GM12878 (cell line): ENCODE results near the gene ZCCHC18. TPM values are rescaled to one million over a fixed set of nuclear protein-coding genes. Genes with fewer than 3 reads are reported as not detected.

Source experiments
- ATAC-seq: fragments of 200-7000 bp; cut with Tn5 transposase; 3 replicates; pipeline ENCODE4 v1.9.1; 2020; ENCODE audit warnings: mild to moderate bottlenecking, moderate library complexity
- BruUV-seq: library from RNA; stranded (reverse); fragments of 400-500 nt; replicated peaks from 2 replicates; lab custom pipeline; 2021; lab: Mats Ljungman, UMichigan
- CTCF ChIA-PET: fragments of 300-600 bp; sonication (Branson Sonifier 250); formaldehyde crosslinking; extraction: SDS; loops from one replicate; lab custom pipeline; 2021; ENCODE audit warnings: inconsistent platforms; lab: Yijun Ruan, JAX
- POLR2A ChIA-PET: fragments of 350-600 bp; formaldehyde crosslinking; extraction: SDS; loops from one replicate; lab custom pipeline; 2021; ENCODE audit warnings: inconsistent platforms; lab: Charles Lee
- RAD21 ChIA-PET: fragments of 300-600 bp; sonication (Branson Sonifier 250); formaldehyde crosslinking; loops from one replicate; lab custom pipeline; 2023; ENCODE audit warnings: antibody characterized with exemption; ENCODE audit not compliant: unreplicated experiment; lab: Charles Lee
- SMC1A ChIA-PET: fragments of 300-600 bp; sonication (Branson Sonifier 250); formaldehyde crosslinking; loops from one replicate; lab custom pipeline; 2023; ENCODE audit not compliant: unreplicated experiment, uncharacterized antibody; lab: Charles Lee
- DNase-seq: peaks from one replicate; pipeline ENCODE4 v3.0.0-alpha.2; 2011; ENCODE audit warnings: low read depth, low spot score
- FAIRE-seq: peaks from 3 replicates; lab custom pipeline; 2011; peaks lifted over from hg19 to GRCh38; lab: Jason Lieb, UNC
- H2AFZ ChIP-seq: 2 replicates; pipeline ENCODE4 v1.6.0; 2011; ENCODE audit warnings: low read depth, low read length, control low read depth; ENCODE audit not compliant: control insufficient read depth
- H3K27ac ChIP-seq: 2 replicates; pipeline ENCODE4 v1.5.1; 2011; ENCODE audit warnings: control low read depth; ENCODE audit not compliant: control insufficient read depth, insufficient read depth
- H3K27me3 ChIP-seq, 2 experiments: replicated peaks in 1 of 2; 2 replicates each; pipeline versions ENCODE4 v1.6.0 to v1.6.1; 2011; ENCODE audit warnings: low read length in 1 of 2; ENCODE audit not compliant: control insufficient read depth in 2 of 2, insufficient read depth in 2 of 2
- H3K36me3 ChIP-seq, 2 experiments: 2 replicates each; pipeline ENCODE4 v1.5.1; 2011; ENCODE audit warnings: low read length in 1 of 2; ENCODE audit not compliant: control insufficient read depth in 2 of 2, insufficient read depth in 2 of 2
- H3K4me1 ChIP-seq: 2 replicates; pipeline ENCODE4 v1.6.1; 2011; ENCODE audit warnings: mild to moderate bottlenecking, low read length, moderate library complexity, mixed read lengths; ENCODE audit not compliant: control insufficient read depth, insufficient read depth
- H3K4me2 ChIP-seq: 2 replicates; pipeline ENCODE4 v1.6.0; 2011; ENCODE audit warnings: control low read depth; ENCODE audit not compliant: control insufficient read depth, insufficient read depth
- H3K4me3 ChIP-seq: fragments of 200-600 bp; sonication (generic); 2 replicates; pipeline ENCODE4 v1.5.1; 2016
- H3K79me2 ChIP-seq: 2 replicates; pipeline ENCODE4 v1.6.0; 2011; ENCODE audit warnings: low read length; ENCODE audit not compliant: control insufficient read depth, insufficient read depth
- H3K9ac ChIP-seq: 2 replicates; pipeline ENCODE4 v1.8.0; 2011; ENCODE audit warnings: low read length, control low read depth, mixed read lengths; ENCODE audit not compliant: control insufficient read depth, insufficient read depth
- H3K9me3 ChIP-seq: replicated peaks from 3 replicates; pipeline ENCODE4 v1.5.1; 2011; ENCODE audit warnings: mild to moderate bottlenecking, low read length; ENCODE audit not compliant: control insufficient read depth, insufficient read depth
- H4K20me1 ChIP-seq: 2 replicates; pipeline ENCODE4 v1.6.0; 2011; ENCODE audit not compliant: control insufficient read depth, insufficient read depth
- ATF7 ChIP-seq: fragments of 450-650 bp; IDR thresholded peaks from 2 replicates; pipeline ENCODE4 v1.6.1; 2016; ENCODE audit warnings: low read depth, mild to moderate bottlenecking
- CEBPB ChIP-seq, 2 experiments: fragments of 150-350 bp in 1 of 2; IDR thresholded peaks; 2 replicates each; pipeline ENCODE4 v1.6.1; 2012 to 2014; ENCODE audit warnings: low read depth in 2 of 2, low read length in 2 of 2, borderline replicate concordance in 1 of 2, inconsistent platforms in 1 of 2
- RAD51 ChIP-seq: fragments of 450-650 bp; IDR thresholded peaks from 2 replicates; pipeline ENCODE4 v1.6.1; 2016; ENCODE audit warnings: moderate library complexity, mild to moderate bottlenecking, inconsistent platforms
- SKIL ChIP-seq: fragments of 450-650 bp; IDR thresholded peaks from 2 replicates; pipeline ENCODE4 v1.6.1; 2017; ENCODE audit warnings: mild to moderate bottlenecking, low read depth, inconsistent platforms; ENCODE audit not compliant: poor library complexity, severe bottlenecking
- TAF1 ChIP-seq: IDR thresholded peaks from 2 replicates; pipeline ENCODE4 v1.6.1; 2011; ENCODE audit warnings: mild to moderate bottlenecking, low read depth, low read length, borderline replicate concordance
- WGBS: methylation state at CpG from one replicate; pipeline ENCODE4 v1.1.6; 2016; ENCODE audit warnings: low lambda C conversion rate; ENCODE audit not compliant: insufficient replicate concordance, insufficient coverage; ENCODE audit errors: missing lambda C conversion rate; 5-methylcytosine and 5-hydroxymethylcytosine counted together
- in situ Hi-C: fragments of 300-500 bp; cut with MboI; formaldehyde crosslinking; loops from 9 replicates; pipeline ENCODE4 v1.14.3; 2018; ENCODE audit warnings: mixed read lengths
- intact Hi-C: fragments of 100-400 bp; cut with micrococcal nuclease; formaldehyde crosslinking; loops from one replicate; pipeline ENCODE4 v1.14.2; 2022; ENCODE audit not compliant: unreplicated experiment
- polyA plus RNA-seq, 11 experiments: library from polyadenylated mRNA; depleted of rRNA in 4 of 11; unstranded in 6 of 11; stranded (reverse) in 5 of 11; fragments of >200 nt; fragmentation: Nextera tagmentation in 4 of 11; fragmentation: Illumina TruSeq in 1 of 11; extraction: Ambion mirVana in 4 of 11; extraction: Trizol in 1 of 11; gene quantifications; 1 replicate in 1 of 11; 2 replicates in 10 of 11; pipeline versions ENCODE4 v1.2.1 to v1.2.3, GENCODE V29; 2011 to 2016; ENCODE audit warnings: inconsistent platforms in 2 of 11, missing spikeins in 2 of 11, low read depth in 1 of 11
- total RNA-seq, 4 experiments: library from RNA; depleted of rRNA in 3 of 4; stranded (reverse); fragments of >200 nt in 3 of 4; fragmentation: Illumina TruSeq in 1 of 4; extraction: Trizol in 1 of 4; gene quantifications; 2 replicates each; pipeline versions ENCODE4 v1.2.1 to v1.2.3, GENCODE V29; 2013 to 2021

The ZCCHC18 gene
- total and polyA plus RNA-seq, 10 of the 15 experiments (the other 5 are each of a cell fraction or from before 2014, with no cell fraction given): 1.0 to 4.2 (median 2.3) TPM

- H3K79me2 ChIP-seq: no peaks in the 10 kb centered on the region
- H3K9ac ChIP-seq: no peak overlapping the region
- no peak for ATAC-seq
- in situ Hi-C loops (no loop called here), intact Hi-C loops (loop anchor here (1.0 to 10.0 kb wide), 3 partner anchors 37 to 601 kb away; no protein-coding TSS in a partner anchor)
- no peak for DNase-seq
- H4K20me1 ChIP-seq: no peaks in the 10 kb centered on the region
- CTCF ChIA-PET: interaction anchor here (0.7 to 3.5 kb wide), 12 partner anchors 8 to 300 kb away, joined by 3 to 41 read pairs (median 4); partner anchors contain the start of gene SLC25A53
- BruUV-seq: no TSS peak
- H3K27me3 ChIP-seq: no peaks in the 10 kb centered on the region
- no peak for FAIRE-seq
- POLR2A ChIA-PET: no interaction called here
- H3K4me3 ChIP-seq: no peak overlapping the region
- H3K4me2 ChIP-seq: no peak overlapping the region
- no peaks in the 10 kb centered on the region; the same call in 2 of the 3 replicates for H3K9me3 ChIP-seq
- 54% methylated on average over 1 of the region's 1 CpG for WGBS
- H3K27ac ChIP-seq: no peak overlapping the region
- SMC1A ChIA-PET: interaction anchor here (1.7 to 2.3 kb wide), 3 partner anchors 26 to 290 kb away, joined by 5 to 16 read pairs (median 14); no protein-coding TSS in a partner anchor
- H3K4me1 ChIP-seq: no peaks in the 10 kb centered on the region
- RAD21 ChIA-PET: interaction anchor here (1.0 to 3.1 kb wide), 2 partner anchors 37 to 291 kb away, joined by 5 to 21 read pairs; no protein-coding TSS in a partner anchor
- TF ChIP-seq ATF7 (no peak), SKIL (no peak), RAD51 (no peak), CEBPB (IDR thresholded peaks at IDR 0.05; ENCODE audit: borderline replicate concordance in 1 of 2, low read depth in 2 of 2, low read length in 2 of 2) (no peak), TAF1 (no peak)
- TF ChIP-seq, all 136 proteins: peak for 0
- H2AFZ ChIP-seq: no peak overlapping the region
- H3K36me3 ChIP-seq: no peaks in the 10 kb centered on the region
Measured at GRCh38 chrX:104135677-104136076, 23.4 kb downstream of the ZCCHC18 start.
